CD4-positive, alpha-beta T cell treated with Interleukin-4 for 4 hours (primary cell): Measurements from ENCODE around the gene HMOX1.

Experiments
- DNase-seq: peaks from one replicate; pipeline ENCODE4 v3.0.0-alpha.2; 2020

Gene HMOX1

DNA sequence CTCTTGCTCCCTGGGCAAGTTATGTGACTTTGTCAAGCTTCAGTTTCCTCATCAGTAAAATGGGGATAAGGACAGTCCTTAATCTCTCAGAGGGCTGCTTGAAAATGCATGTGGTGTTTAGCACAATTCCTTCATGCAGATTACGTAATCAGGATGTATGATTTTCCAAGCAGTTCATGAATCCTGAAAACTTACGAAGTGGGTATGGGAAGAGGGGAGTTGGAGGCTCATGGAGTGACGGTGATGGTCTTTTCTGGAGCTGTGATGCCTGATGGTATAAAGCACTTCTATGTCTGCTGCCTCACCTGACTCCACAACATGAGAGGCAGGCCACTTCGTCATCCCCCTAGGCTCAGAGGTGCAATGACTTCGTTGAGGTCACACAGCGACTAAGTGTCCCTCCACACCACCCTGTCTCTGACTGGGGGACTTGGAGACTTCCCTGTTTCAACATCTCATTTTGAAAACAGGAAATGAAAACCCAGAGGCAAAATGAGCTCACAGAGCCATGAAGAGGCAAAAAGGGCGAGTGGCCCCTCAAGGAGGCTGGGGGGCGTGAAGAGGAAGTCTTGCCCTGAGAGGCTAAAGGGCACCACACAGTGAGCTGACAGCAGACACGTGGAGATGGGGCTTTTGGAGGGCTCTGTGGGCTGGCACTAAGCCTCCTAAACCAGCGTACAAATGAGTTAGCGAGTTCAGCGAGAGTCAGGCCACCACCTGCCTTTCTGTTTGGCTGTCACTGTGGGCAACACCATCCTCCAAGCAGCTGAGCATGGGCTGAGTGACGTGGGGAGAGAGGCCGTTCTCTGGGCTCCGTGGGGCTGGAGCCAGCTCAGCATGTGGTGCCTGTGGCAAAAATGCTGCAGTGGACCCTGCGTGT is 29.1 kb downstream of the HMOX1 start:
- DNase-seq: peak; percentile 26

DNA sequence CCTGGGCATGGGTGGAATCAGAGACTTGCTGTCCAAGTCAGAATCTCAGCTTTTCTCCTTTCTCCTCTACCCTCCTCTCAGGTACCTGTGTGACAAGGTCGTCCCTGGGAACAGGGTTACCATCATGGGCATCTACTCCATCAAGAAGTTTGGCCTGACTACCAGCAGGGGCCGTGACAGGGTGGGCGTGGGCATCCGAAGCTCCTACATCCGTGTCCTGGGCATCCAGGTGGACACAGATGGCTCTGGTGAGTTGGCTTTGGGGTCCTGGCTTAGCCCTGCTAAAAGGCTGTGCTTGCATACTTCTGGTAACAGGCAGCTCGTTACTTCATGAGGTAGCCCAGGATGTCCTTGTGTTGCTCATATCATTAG is 29.8 kb downstream of the HMOX1 start:
- DNase-seq: no peak

GRCh38 chr22:35411102-35411501 is 30.2 kb downstream of the HMOX1 start:
- DNase-seq: no peak

DNA sequence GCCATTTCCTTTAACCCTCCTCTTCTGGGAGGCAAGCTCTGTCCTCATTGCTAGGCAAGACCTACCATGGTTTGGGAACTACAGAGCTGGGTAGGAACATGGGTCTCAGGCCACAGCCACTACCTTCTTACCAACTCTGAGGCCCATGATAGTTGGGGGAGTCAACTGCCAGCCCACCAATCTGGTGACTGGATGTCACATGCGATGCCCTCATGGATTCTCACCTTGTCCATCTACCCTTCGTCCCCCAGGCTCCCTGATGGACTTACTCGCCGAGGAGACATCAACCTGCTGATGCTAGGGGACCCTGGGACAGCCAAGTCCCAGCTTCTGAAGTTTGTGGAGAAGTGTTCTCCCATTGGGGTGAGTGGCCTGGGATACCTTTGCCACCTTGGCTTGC is 32.7 kb downstream of the HMOX1 start:
- no peak for DNase-seq

DNA sequence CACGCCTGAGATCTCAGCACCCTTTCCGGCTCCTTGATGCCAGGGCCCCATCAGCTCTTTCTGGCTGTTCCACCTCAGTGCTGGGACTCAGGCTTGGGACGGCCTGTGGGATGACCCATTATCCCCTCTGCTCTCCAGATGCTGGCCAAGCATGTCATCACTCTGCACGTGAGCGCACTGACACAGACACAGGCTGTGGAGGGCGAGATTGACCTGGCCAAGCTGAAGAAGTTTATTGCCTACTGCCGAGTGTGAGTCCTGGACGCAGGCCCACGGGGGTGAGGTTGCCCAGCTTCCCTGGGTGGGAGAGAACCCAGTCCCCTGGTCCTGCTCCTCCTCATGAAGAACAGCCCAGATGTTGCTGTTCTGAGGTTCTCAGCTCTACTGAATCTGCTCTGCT is 36.7 kb downstream of the HMOX1 start:
- DNase-seq: no peak

DNA sequence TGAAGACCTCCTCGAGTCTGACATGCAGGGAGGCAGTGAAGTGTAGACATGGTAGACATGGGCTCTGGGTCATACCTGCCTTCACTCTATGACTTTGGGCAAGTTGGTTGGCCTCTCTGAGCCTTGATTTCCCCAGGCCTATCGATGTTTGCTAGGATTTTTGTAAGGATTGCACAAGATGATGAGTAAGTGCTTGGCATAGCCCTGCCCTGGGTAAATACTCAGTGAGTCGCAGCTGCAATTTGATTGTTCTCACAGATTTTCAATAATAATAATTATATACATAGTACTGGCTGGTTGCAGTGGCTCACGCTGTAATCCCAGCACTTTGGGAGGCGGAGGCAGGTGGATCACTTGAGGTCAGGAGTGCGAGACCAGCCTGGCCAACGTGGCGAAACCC is 37.2 kb downstream of the HMOX1 start:
- DNase-seq: no peak

- DNase-seq: no peak
These were observed 37.8 kb downstream of the HMOX1 start for GRCh38 chr22:35418731-35419130.

- DNase-seq: no peak
These were observed 38.9 kb downstream of the HMOX1 start for GRCh38 chr22:35419756-35420155.

- DNase-seq: no peak
These were observed 40.2 kb downstream of the HMOX1 start for GRCh38 chr22:35421121-35421520.

DNA sequence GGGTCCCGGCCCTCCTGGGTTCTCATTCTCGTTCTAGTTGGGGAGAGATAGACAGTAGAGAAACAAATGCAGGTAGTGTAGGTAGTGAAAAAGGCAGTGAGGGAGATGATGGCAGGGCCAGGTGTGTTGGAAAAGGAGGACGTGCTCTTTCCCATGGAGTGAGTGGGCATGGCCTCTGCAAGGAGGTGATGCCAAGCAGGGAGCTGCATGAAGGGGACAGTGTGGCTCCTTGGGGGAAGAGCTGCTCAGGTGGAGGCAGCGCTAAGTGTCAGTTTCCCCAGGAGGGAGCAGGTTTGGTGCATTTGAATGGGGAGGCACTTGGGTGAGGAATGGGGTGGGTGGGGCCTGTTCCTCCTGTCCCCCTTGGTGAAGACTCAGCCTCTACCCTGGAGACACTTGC is 41.2 kb downstream of the HMOX1 start:
- no peak for DNase-seq

DNA sequence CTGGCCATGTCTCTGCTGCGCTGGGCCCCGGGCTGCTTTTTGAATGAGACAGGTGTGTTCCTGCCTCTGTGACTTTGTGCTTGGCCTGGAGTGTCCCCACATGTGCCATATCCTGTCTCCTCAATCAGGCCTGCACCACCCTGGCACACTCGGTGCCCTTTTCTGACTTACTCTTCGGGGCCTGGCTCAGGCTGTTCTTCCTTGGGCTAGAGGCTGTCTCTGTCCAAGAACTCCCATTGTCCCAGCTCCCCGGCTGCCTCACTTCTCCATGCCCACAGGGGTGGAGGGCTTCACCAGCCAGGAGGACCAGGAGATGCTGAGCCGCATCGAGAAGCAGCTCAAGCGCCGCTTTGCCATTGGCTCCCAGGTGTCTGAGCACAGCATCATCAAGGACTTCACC is 42.0 kb downstream of the HMOX1 start:
- no peak for DNase-seq

DNA sequence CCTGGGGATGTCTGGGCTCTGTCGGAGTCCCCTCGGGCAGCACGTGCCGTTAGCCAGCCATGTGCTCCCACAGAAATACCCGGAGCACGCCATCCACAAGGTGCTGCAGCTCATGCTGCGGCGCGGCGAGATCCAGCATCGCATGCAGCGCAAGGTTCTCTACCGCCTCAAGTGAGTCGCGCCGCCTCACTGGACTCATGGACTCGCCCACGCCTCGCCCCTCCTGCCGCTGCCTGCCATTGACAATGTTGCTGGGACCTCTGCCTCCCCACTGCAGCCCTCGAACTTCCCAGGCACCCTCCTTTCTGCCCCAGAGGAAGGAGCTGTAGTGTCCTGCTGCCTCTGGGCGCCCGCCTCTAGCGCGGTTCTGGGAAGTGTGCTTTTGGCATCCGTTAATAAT is 43.2 kb downstream of the HMOX1 start:
- DNase-seq: no peak

GRCh38 chr22:35424761-35425160 is 43.9 kb downstream of the HMOX1 start:
- DNase-seq: no peak

GRCh38 chr22:35425546-35425945 is 44.6 kb downstream of the HMOX1 start:
- no peak for DNase-seq

DNA sequence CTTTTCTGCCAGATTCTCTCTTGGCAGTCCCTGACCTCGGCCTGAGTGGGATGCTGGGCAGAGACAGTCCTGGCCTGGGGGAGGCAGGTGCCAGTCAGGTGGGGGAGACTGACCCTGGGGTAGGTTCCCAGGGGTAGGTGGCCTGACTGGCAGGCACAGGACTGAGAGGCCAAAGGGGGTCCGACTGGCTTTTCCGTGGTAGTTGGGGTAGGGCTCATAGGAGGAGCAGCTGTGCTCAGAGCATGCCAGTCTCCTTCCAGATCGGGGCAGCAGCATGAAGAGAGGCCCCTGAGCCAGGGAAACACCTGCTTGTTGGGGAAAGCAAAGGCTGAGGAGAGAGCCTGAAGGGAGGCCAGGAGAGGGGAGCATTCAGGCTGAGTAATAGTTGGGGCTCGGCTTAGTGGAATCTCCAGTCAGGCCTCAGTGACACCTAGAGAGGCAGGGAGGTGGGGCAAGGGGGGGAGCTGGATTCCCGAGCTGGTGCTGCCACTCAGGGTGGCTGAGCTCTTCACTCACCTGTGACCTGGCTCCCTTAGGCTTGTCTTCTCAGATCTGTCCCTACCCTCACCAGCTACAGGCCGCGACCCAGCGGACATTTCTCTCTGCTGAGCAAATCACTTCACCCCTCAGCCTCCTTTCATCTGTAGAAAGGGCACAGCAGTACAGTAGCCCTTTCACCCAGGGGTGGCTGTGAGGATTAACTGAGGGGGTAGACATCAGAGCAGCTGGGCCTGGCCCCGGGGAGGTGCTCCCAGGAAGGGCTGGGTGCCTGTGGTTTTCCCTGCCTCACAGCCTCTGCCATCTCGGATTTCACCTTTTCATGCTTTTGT is 45.3 kb downstream of the HMOX1 start:
- DNase-seq: no peak

GRCh38 chr22:35426801-35427140 is 45.9 kb downstream of the HMOX1 start:
- no peak for DNase-seq

DNA sequence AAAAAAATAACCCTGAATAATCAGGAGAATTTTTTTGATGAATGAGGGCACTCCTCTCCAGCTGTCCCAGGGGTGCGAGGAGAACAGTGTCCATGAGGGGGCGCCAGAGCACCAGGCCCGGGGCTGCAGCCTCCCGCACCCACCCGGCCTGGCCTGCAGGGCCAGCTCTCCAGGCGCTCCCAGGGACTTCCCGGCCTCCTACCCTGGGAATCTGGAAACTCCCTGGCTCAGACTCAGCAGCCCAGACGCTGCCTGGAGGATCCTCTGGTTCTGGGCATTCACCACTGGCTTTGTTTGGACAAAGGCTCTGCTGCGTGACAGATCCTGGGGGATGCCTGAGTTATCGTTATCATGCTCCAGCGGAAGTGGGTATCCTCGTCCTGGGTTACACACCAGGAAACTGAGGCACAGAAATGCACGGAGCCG is 50.0 kb downstream of the HMOX1 start:
- peak; percentile 41 for DNase-seq

DNA sequence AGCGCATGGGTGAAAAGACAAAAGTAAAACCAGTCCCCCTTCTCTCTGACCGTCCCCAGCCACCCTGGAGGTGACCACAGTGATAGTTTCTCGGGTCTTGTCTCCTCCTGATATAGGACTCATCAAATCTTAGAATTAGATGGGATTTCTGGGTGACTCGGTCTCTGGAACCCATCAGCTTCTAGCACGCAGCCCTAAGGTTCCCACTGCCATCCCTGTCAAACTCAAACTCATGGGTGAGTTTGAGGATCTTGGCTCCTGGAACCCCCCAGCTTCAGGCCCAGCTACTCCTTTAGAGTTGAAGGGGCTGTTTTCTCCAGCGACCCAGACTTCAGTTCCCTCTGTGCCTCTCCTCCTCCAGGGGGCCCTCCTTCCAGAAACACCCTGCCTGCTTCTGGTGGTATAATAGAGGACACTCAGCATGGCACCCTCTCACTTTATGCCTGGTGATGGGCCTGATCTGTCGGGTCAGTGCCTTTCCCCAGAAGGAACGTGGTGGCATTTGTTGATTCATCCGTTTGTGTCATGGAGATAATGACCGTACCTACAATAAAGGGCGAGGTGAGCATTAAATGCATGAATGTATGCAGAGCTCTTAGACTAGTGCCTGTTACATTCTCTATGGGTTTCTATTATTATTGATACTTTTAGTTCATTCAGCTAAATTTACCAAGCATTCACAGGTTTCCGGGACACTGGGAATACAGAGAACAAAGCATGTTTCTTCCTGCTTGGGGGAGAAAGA is 50.8 kb downstream of the HMOX1 start:
- DNase-seq: no peak

DNA sequence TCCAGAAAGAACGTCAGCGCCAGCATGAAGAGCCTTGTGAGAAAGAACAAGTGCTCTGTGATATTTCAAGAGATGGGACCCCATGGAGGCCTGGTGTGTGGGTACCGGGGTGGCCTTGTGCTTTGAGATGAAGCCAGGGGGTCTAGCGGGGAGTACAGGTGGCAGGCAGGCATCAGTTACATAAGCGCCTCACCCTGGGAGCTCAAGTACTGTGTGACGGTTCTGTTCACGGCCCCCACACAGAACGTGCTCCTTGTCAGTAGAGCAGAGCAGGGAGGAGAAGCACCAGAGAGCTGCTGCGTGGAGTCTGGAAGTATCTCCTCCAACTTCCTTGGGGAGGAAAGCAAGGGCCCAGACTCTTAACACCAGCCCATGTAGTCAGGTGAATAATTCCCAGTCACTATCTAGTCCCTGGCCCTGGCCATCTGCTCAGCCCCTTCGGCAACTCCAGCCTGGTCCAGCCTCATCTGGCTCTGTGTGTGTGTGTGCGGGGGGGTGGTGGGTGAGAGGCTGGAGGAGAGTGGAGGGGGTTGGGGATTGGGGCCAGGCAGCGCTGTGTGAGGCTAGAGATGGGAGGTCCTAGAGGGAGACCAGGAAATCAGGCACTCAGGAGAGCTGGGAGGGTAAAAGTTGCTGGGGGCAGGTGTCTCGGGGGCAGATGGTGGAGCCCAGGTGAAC is 51.5 kb downstream of the HMOX1 start:
- no peak for DNase-seq

GRCh38 chr22:35434061-35434710 is 53.3 kb downstream of the HMOX1 start:
- no peak for DNase-seq

DNA sequence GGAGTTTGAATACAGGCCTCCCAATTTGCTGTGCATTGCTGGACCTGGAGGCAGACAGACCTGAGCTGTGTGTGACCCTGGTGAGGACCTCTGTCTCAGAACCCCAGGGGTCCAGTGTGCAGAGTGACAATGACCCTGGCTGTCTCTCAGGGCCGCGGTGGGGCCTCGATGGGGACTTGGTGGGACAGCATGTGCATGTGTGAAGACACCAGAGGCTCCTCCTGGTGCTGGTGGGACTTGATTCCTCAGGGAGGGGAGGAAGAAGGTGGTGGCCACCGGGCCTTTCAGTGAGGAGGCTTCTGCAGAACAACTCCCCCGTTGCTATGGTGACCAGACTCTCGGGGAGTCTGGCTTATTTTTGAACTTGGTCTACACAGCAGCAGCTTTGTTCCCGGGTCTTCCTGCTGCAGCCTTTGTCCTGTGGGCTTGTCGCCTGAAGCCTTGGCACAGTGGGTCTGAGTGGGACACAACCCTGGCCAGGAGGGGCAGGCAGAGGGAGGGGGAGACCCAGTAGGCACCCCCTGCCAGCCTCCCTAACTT is 54.4 kb downstream of the HMOX1 start:
- no peak for DNase-seq

DNA sequence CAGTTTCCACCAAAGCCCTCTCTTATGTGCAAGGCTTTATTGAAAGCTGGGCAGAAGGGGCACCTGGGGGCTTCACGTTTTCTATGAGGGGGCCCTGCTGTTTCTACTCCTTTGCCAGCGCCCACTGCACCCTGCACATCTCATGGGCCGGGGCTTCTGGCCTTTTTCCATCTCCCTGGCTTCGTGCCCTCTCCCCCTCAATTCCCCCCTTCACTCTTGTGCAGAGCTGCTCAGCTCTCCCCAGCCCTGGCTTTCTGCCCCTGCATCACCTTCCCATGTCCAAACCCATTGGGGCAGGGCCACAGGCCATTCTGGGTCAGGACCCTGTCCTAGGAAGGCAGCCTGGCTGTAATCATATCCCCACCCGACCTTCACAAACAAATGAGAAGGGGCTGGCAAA is 55.5 kb downstream of the HMOX1 start:
- DNase-seq: no peak
